SK-N-SH treated with all-trans-retinoic acid at 6 μM for 48 hours (cell line): Measurements from ENCODE around the gene SLC34A1.

Source experiments
- ATAC-seq: fragments of 200-7000 bp; cut with Tn5 transposase; 3 replicates; pipeline ENCODE4 v1.9.1; 2020; ENCODE audit warnings: mild to moderate bottlenecking, moderate library complexity
- ARNTL ChIP-seq: fragments of 450-650 bp; formaldehyde crosslinking; IDR thresholded peaks from 2 replicates; pipeline ENCODE4 v1.5.0; 2020; ENCODE audit warnings: low read depth, mild to moderate bottlenecking, moderate library complexity, borderline replicate concordance
- BACH2 ChIP-seq: fragments of 250-450 bp; sonication (Bioruptor Pico); IDR thresholded peaks from 2 replicates; pipeline ENCODE4 v1.9.0; 2021; ENCODE audit warnings: mild to moderate bottlenecking, borderline replicate concordance
- CSDC2 ChIP-seq: fragments of 250-450 bp; sonication (Bioruptor Pico); IDR thresholded peaks from 2 replicates; pipeline ENCODE4 v1.5.0; 2020; ENCODE audit warnings: mild to moderate bottlenecking, moderate library complexity
- ESRRG ChIP-seq: fragments of 250-450 bp; sonication (Bioruptor Pico); IDR thresholded peaks from 2 replicates; pipeline ENCODE4 v1.6.1; 2021; ENCODE audit warnings: mild to moderate bottlenecking
- GLIS3 ChIP-seq: fragments of 250-450 bp; sonication (Bioruptor Pico); IDR thresholded peaks from 2 replicates; pipeline ENCODE4 v1.5.0; 2020; ENCODE audit warnings: mild to moderate bottlenecking, moderate library complexity
- ISL1 ChIP-seq: fragments of 250-450 bp; sonication (Bioruptor Pico); IDR thresholded peaks from 2 replicates; pipeline ENCODE4 v2.1.2; 2022; ENCODE audit warnings: mild to moderate bottlenecking, moderate library complexity
- OSR1 ChIP-seq: fragments of 250-450 bp; sonication (Bioruptor Pico); IDR thresholded peaks from 2 replicates; pipeline ENCODE4 v1.8.0; 2022; ENCODE audit warnings: moderate library complexity, mild to moderate bottlenecking, inconsistent platforms
- PPARA ChIP-seq: fragments of 250-450 bp; sonication (Bioruptor Pico); IDR thresholded peaks from 2 replicates; pipeline ENCODE4 v1.5.0; 2020; ENCODE audit warnings: mild to moderate bottlenecking, borderline replicate concordance
- RARB ChIP-seq: fragments of 250-450 bp; sonication (Bioruptor Pico); IDR thresholded peaks from 2 replicates; pipeline ENCODE4 v1.8.0; 2021; ENCODE audit warnings: mild to moderate bottlenecking, moderate library complexity
- SNAI2 ChIP-seq: fragments of 250-450 bp; sonication (Bioruptor Pico); IDR thresholded peaks from 2 replicates; pipeline ENCODE4 v1.5.0; 2020; ENCODE audit warnings: mild to moderate bottlenecking, moderate library complexity
- TCF4 ChIP-seq: fragments of 250-450 bp; sonication (Bioruptor Pico); IDR thresholded peaks from 2 replicates; pipeline ENCODE4 v1.8.0; 2021; ENCODE audit warnings: mild to moderate bottlenecking, moderate library complexity, borderline replicate concordance
- TOX ChIP-seq: fragments of 250-450 bp; sonication (Bioruptor Pico); IDR thresholded peaks from 2 replicates; pipeline ENCODE4 v1.8.0; 2021; ENCODE audit warnings: mild to moderate bottlenecking, moderate library complexity, borderline replicate concordance
- ZFP3 ChIP-seq: fragments of 250-450 bp; sonication (Bioruptor Pico); IDR thresholded peaks from 2 replicates; pipeline ENCODE4 v1.5.0; 2020; ENCODE audit warnings: mild to moderate bottlenecking, moderate library complexity
- ZFP30 ChIP-seq: fragments of 450-650 bp; formaldehyde crosslinking; IDR thresholded peaks from 2 replicates; pipeline ENCODE4 v1.5.0; 2022; ENCODE audit warnings: mild to moderate bottlenecking, moderate library complexity
- ZNF565 ChIP-seq: fragments of 450-650 bp; formaldehyde crosslinking; conservative IDR thresholded peaks from 2 replicates; pipeline ENCODE4 v1.5.0; 2020; ENCODE audit warnings: low read depth, mild to moderate bottlenecking, moderate library complexity
- ZNF8 ChIP-seq: fragments of 450-650 bp; formaldehyde crosslinking; IDR thresholded peaks from 2 replicates; pipeline ENCODE4 v1.5.0; 2020; ENCODE audit warnings: mild to moderate bottlenecking, moderate library complexity
- TF ChIP-seq, protein P1 (sequence below): fragments of 250-450 bp; sonication (Bioruptor Pico); IDR thresholded peaks from 2 replicates; pipeline ENCODE4 v1.8.0; 2020; ENCODE audit warnings: mild to moderate bottlenecking, moderate library complexity, borderline replicate concordance
- TF ChIP-seq, protein P2 (sequence below): fragments of 250-450 bp; sonication (Bioruptor Pico); IDR thresholded peaks from 2 replicates; pipeline ENCODE4 v1.5.1; 2020; ENCODE audit warnings: low read depth, mild to moderate bottlenecking, moderate library complexity
- TF ChIP-seq, protein P3 (sequence below): fragments of 250-450 bp; sonication (Bioruptor Pico); IDR thresholded peaks from 2 replicates; pipeline ENCODE4 v1.5.0; 2020; ENCODE audit warnings: mild to moderate bottlenecking, moderate library complexity
- TF ChIP-seq, protein P4 (sequence below): fragments of 250-450 bp; sonication (Bioruptor Pico); IDR thresholded peaks from 2 replicates; pipeline ENCODE4 v1.5.1; 2021; ENCODE audit warnings: mild to moderate bottlenecking, moderate library complexity

Gene SLC34A1

DNA sequence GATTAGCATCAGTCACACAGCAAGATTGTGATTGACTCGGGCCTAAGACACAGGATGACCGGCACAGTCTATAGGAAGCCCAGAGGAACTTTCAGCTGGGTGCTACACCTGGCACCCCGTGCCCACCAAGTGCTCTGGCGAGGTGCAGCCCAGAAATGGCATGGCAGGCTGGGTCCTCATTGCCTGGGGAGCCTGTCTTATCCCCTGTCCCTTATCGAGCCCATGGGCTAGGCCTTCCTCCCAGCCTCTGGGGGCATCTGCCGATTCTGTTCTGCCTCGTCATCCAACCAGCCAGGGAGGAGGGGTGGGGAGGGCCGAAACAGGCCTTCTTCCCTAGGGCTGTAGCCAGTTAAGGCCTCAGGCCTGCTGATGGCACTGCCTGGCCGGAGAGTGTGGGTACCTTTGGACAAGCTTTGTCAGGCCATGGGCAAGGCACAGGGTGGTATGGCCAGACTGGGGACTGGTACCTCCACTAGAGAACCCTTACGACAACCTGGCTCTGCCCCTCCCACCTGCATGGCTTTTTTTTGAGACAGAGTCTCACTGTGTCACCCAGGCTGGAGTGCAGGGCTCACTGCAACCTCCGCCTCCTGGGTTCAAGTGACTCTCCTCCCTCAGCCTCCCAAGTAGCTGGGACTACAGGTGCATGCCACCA, 43.8 kb downstream of the SLC34A1 start:
- no peak for ATAC-seq
- TF ChIP-seq TOX (CRISPR knock-in tag) (no peak), ARNTL (CRISPR knock-in tag) (no peak), TCF4 (CRISPR knock-in tag) (no peak), GLIS3 (no peak), BACH2 (CRISPR knock-in tag) (no peak), SNAI2 (CRISPR knock-in tag) (no peak), ISL1 (CRISPR knock-in tag) (no peak), OSR1 (no peak), ESRRG (CRISPR knock-in tag) (no peak), CSDC2 (CRISPR knock-in tag) (no peak), RARB (no peak), ZNF8 (CRISPR knock-in tag) (no peak), ZFP3 (no peak), PPARA (CRISPR knock-in tag) (no peak), ZFP30 (CRISPR knock-in tag) (no peak)
- TF ChIP-seq, protein P1, sequence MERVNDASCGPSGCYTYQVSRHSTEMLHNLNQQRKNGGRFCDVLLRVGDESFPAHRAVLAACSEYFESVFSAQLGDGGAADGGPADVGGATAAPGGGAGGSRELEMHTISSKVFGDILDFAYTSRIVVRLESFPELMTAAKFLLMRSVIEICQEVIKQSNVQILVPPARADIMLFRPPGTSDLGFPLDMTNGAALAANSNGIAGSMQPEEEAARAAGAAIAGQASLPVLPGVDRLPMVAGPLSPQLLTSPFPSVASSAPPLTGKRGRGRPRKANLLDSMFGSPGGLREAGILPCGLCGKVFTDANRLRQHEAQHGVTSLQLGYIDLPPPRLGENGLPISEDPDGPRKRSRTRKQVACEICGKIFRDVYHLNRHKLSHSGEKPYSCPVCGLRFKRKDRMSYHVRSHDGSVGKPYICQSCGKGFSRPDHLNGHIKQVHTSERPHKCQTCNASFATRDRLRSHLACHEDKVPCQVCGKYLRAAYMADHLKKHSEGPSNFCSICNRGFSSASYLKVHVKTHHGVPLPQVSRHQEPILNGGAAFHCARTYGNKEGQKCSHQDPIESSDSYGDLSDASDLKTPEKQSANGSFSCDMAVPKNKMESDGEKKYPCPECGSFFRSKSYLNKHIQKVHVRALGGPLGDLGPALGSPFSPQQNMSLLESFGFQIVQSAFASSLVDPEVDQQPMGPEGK (CRISPR knock-in tag): no peak
- TF ChIP-seq, protein P2, sequence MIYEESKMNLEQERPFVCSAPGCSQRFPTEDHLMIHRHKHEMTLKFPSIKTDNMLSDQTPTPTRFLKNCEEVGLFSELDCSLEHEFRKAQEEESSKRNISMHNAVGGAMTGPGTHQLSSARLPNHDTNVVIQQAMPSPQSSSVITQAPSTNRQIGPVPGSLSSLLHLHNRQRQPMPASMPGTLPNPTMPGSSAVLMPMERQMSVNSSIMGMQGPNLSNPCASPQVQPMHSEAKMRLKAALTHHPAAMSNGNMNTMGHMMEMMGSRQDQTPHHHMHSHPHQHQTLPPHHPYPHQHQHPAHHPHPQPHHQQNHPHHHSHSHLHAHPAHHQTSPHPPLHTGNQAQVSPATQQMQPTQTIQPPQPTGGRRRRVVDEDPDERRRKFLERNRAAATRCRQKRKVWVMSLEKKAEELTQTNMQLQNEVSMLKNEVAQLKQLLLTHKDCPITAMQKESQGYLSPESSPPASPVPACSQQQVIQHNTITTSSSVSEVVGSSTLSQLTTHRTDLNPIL (CRISPR knock-in tag): no peak
- TF ChIP-seq, protein P3, sequence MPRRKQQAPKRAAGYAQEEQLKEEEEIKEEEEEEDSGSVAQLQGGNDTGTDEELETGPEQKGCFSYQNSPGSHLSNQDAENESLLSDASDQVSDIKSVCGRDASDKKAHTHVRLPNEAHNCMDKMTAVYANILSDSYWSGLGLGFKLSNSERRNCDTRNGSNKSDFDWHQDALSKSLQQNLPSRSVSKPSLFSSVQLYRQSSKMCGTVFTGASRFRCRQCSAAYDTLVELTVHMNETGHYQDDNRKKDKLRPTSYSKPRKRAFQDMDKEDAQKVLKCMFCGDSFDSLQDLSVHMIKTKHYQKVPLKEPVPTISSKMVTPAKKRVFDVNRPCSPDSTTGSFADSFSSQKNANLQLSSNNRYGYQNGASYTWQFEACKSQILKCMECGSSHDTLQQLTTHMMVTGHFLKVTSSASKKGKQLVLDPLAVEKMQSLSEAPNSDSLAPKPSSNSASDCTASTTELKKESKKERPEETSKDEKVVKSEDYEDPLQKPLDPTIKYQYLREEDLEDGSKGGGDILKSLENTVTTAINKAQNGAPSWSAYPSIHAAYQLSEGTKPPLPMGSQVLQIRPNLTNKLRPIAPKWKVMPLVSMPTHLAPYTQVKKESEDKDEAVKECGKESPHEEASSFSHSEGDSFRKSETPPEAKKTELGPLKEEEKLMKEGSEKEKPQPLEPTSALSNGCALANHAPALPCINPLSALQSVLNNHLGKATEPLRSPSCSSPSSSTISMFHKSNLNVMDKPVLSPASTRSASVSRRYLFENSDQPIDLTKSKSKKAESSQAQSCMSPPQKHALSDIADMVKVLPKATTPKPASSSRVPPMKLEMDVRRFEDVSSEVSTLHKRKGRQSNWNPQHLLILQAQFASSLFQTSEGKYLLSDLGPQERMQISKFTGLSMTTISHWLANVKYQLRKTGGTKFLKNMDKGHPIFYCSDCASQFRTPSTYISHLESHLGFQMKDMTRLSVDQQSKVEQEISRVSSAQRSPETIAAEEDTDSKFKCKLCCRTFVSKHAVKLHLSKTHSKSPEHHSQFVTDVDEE (CRISPR knock-in tag): no peak

DNA sequence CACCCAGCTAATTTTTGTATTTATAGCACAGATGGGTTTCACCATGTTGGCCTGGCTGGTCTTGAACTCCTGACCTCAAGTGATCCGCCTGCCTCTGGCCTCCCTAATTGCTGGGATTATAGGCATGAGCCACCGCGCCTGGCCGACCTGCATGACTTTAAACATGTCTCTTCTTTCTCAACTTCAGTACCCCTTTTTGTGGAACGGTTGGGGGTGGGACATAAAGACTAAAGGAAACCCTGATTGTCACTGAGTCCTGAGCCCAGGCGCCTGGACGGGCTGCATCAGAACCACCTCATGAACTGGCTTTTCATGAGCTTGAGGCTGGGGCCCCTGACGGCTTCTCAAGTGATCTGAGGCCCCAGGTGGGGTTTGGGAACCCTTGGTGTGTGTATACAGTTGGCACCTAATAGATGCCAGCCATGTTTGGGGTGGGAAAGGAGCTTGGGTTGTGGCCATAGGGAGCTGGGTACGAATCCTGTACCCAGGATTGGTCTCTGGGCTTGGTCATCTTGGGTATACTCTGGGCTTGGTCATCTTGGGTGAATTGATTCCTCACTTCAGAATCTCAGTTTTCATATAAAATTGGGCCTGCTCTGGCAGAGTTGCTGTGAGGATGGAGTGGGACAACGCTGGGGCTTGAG, 44.5 kb downstream of the SLC34A1 start:
- no peak for ATAC-seq
- TF ChIP-seq ARNTL (CRISPR knock-in tag): no peak
- no peak for TF ChIP-seq GLIS3
- TF ChIP-seq, protein P3 (CRISPR knock-in tag): no peak
- no peak for TF ChIP-seq RARB
- TF ChIP-seq ZNF565 (CRISPR knock-in tag): no peak
- TF ChIP-seq ESRRG (CRISPR knock-in tag): no peak
- no peak for TF ChIP-seq TCF4 (CRISPR knock-in tag)

DNA sequence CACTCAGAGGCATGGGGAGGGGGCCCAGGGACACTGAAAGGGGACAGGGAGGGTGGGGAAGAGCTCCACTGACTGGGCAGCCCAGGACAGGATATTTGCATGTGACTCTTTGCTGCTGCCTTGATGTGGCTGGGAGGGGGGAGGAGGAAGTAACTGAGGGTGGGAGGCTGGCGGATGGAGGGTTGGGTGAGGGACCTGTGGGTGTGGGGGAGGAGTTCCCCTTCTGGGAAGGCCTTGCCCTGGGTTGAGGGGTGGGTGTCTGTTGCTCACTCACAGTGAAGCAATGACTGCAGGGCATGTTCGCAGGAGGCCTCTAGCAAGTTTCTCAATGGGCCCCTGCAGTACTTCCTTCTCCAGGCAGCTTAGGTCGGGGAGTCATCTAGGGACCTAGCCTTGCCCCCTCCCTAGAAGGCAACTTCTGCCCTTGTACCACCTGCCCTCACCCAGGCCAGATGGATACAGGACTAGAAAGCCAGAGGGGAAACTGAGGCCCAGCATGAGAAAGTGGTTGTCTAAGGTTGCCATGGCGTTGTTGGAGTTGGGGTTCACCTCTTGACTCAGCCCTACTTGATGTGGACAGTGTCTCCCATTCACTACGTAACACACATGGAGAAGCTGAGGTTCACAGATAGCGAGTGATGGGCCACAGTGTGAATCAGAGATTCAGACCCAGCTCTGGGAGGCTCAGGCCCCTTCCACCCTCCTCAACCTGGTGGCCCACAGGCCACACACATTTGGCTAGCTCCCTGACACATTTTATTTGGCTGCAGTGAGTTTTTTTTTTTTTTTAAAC, 45.2 kb downstream of the SLC34A1 start:
- no peak for ATAC-seq
- TF ChIP-seq ZFP30 (CRISPR knock-in tag) (no peak), BACH2 (CRISPR knock-in tag) (no peak), CSDC2 (CRISPR knock-in tag) (no peak), ZNF565 (CRISPR knock-in tag) (no peak), ISL1 (CRISPR knock-in tag) (no peak)
- TF ChIP-seq, protein P4, sequence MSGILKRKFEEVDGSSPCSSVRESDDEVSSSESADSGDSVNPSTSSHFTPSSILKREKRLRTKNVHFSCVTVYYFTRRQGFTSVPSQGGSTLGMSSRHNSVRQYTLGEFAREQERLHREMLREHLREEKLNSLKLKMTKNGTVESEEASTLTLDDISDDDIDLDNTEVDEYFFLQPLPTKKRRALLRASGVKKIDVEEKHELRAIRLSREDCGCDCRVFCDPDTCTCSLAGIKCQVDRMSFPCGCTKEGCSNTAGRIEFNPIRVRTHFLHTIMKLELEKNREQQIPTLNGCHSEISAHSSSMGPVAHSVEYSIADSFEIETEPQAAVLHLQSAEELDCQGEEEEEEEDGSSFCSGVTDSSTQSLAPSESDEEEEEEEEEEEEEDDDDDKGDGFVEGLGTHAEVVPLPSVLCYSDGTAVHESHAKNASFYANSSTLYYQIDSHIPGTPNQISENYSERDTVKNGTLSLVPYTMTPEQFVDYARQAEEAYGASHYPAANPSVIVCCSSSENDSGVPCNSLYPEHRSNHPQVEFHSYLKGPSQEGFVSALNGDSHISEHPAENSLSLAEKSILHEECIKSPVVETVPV (CRISPR knock-in tag): no peak
- TF ChIP-seq, protein P2 (CRISPR knock-in tag): no peak
- TF ChIP-seq, protein P3 (CRISPR knock-in tag): no peak
